GM12864 (cell line): ENCODE data around the gene LCN6.
"Not testable (repeated sequence)": the region's sequence is repeated elsewhere in the genome, so short reads cannot be mapped to it uniquely, and the experiment has no call there.

Source experiments
- DNase-seq: peaks from one replicate; pipeline ENCODE4 v3.0.0-alpha.2; 2011; ENCODE audit warnings: low read depth
- H3K4me3 ChIP-seq: 2 replicates; pipeline ENCODE4 v1.5.1; 2011; ENCODE audit warnings: mild to moderate bottlenecking, low read depth, low read length, control low read depth
- CTCF ChIP-seq: IDR thresholded peaks from 2 replicates; pipeline ENCODE4 v1.5.1; 2011; ENCODE audit warnings: low read depth, mild to moderate bottlenecking, moderate library complexity, low read length, control low read depth, inconsistent platforms; ENCODE audit errors: missing control alignments

The LCN6 gene

GRCh38 chr9:136761545-136761981 lies 13.2 kb upstream of the LCN6 start:
- H3K4me3 ChIP-seq: no peak overlapping the region
- TF ChIP-seq CTCF: no peak
- DNase-seq: no peak

GRCh38 chr9:136760834-136761544 lies 12.7 kb upstream of the LCN6 start:
- DNase-seq, H3K4me3 ChIP-seq: not testable (repeated sequence)
- peak; percentile 62 for TF ChIP-seq CTCF

GRCh38 chr9:136760424-136760823 lies 12.1 kb upstream of the LCN6 start:
- H3K4me3 ChIP-seq: no peak overlapping the region
- no peak for TF ChIP-seq CTCF
- DNase-seq: no peak

- H3K4me3 ChIP-seq: no peak overlapping the region
- DNase-seq: no peak
- TF ChIP-seq CTCF: no peak
Observed at GRCh38 chr9:136759436-136760325, 11.4 kb upstream of the LCN6 start.

- DNase-seq: no peak
- H3K4me3 ChIP-seq: no peak overlapping the region
- no peak for TF ChIP-seq CTCF
Observed at GRCh38 chr9:136759001-136759400, 10.7 kb upstream of the LCN6 start.

GRCh38 chr9:136757751-136758140 lies 9.4 kb upstream of the LCN6 start:
- no peak for TF ChIP-seq CTCF
- H3K4me3 ChIP-seq: no peak overlapping the region
- no peak for DNase-seq
